DND-41 (cell line): ENCODE data around the gene WDR4.

Experiments used
- ATAC-seq: fragments of 200-7000 bp; cut with Tn5 transposase; 3 replicates; pipeline ENCODE4 v1.9.1; 2021; ENCODE audit warnings: low read depth; ENCODE audit not compliant: insufficient read depth
- DNase-seq: peaks from one replicate; pipeline ENCODE4 v3.0.0-alpha.2; 2020
- H2AFZ ChIP-seq: 2 replicates; pipeline ENCODE4 v1.6.0; 2012; ENCODE audit warnings: low read depth, low read length
- H3K27ac ChIP-seq: 2 replicates; pipeline ENCODE4 v1.5.1; 2012; ENCODE audit warnings: low read length, inconsistent platforms
- H3K27me3 ChIP-seq: fragments of 200-600 bp; sonication (generic); 2 replicates; pipeline ENCODE4 v1.6.0; 2012; ENCODE audit warnings: low read length, mild to moderate bottlenecking, inconsistent platforms; ENCODE audit not compliant: insufficient read depth, poor library complexity
- H3K36me3 ChIP-seq: 2 replicates; pipeline ENCODE4 v1.5.1; 2012; ENCODE audit warnings: low read length, inconsistent platforms; ENCODE audit not compliant: insufficient read depth
- H3K4me1 ChIP-seq: 2 replicates; pipeline ENCODE4 v1.5.1; 2012; ENCODE audit warnings: mild to moderate bottlenecking, low read length; ENCODE audit not compliant: insufficient read depth
- H3K4me2 ChIP-seq: 2 replicates; pipeline ENCODE4 v1.6.0; 2012; ENCODE audit warnings: mild to moderate bottlenecking, moderate library complexity, low read length, inconsistent platforms; ENCODE audit not compliant: insufficient read depth
- H3K4me3 ChIP-seq, 2 experiments: fragments of 200-600 bp in 1 of 2; shearing (Covaris generic) in 1 of 2; 2 replicates each; pipeline ENCODE4 v1.5.1; 2012 to 2016; ENCODE audit warnings: inconsistent platforms in 2 of 2, low read length in 2 of 2, mild to moderate bottlenecking in 2 of 2, low read depth in 1 of 2, moderate library complexity in 1 of 2
- H3K79me2 ChIP-seq: 2 replicates; pipeline ENCODE4 v1.6.0; 2012; ENCODE audit warnings: low read length, inconsistent platforms; ENCODE audit not compliant: insufficient read depth
- H3K9ac ChIP-seq: 2 replicates; pipeline ENCODE4 v1.6.0; 2012; ENCODE audit warnings: low read depth, mild to moderate bottlenecking, inconsistent platforms, low read length, moderate library complexity
- H3K9me3 ChIP-seq: 2 replicates; pipeline ENCODE4 v1.5.1; 2012; ENCODE audit warnings: low read length, moderate library complexity, mild to moderate bottlenecking, inconsistent platforms; ENCODE audit not compliant: insufficient read depth, severe bottlenecking
- H4K20me1 ChIP-seq: 2 replicates; pipeline ENCODE4 v1.6.0; 2012; ENCODE audit warnings: low read length; ENCODE audit not compliant: insufficient read depth
- CTCF ChIP-seq: IDR thresholded peaks from 2 replicates; pipeline ENCODE4 v1.5.1; 2012; ENCODE audit warnings: borderline replicate concordance, low read length, moderate library complexity, mild to moderate bottlenecking; ENCODE audit not compliant: poor library complexity, severe bottlenecking; ENCODE audit errors: extremely low read depth
- EZH2 ChIP-seq: IDR thresholded peaks from 3 replicates; pipeline ENCODE4 v1.6.1; 2012; ENCODE audit warnings: borderline replicate concordance, low read depth, mild to moderate bottlenecking, moderate library complexity, low read length, inconsistent platforms; ENCODE audit not compliant: severe bottlenecking

The WDR4 gene

GRCh38 chr21:42900446-42900845 is 21.1 kb upstream of the WDR4 start:
- Histone ChIP-seq H3K9me3 (no peaks in the 10 kb centered on the region), H3K4me2 (no peak overlapping the region)
- TF ChIP-seq CTCF (no peak), EZH2 (no peak)

GRCh38 chr21:42892931-42893755 is 13.8 kb upstream of the WDR4 start, which contains the start of gene NDUFV3:
Gene NDUFV3 (plus strand): TSS chr21:42893309. CDS start chr21:42893334, 25 bp downstream.
- peak within 1 kb of the TSS; percentile 61 to 68 for H3K4me3 ChIP-seq
- H3K36me3 ChIP-seq, result peaks cover 16% of the 10 kb centered on the region
- H3K9ac ChIP-seq, result peak within 1 kb of the TSS; percentile 95
- peak within 1 kb of the TSS; percentile 90 for H3K27ac ChIP-seq
- no peak for TF ChIP-seq CTCF
- no peak for TF ChIP-seq EZH2
- peak within 1 kb of the TSS; percentile 88 for H3K4me2 ChIP-seq
- peaks cover 14% of the 10 kb centered on the region for H3K4me1 ChIP-seq
- peaks cover 3% of the 10 kb centered on the region; the same call in 1 of the 2 replicates for H4K20me1 ChIP-seq
- no peaks in the 10 kb centered on the region for H3K27me3 ChIP-seq
- ATAC-seq (peak; percentile 96), DNase-seq (peak; percentile 100)
- H2AFZ ChIP-seq, result peak within 1 kb of the TSS; percentile 95
- H3K79me2 ChIP-seq, result peaks cover 25% of the 10 kb centered on the region
- no peaks in the 10 kb centered on the region for H3K9me3 ChIP-seq

More at GRCh38 chr21:42900446-42900845, 21.1 kb upstream of the WDR4 start:
- H3K4me1 ChIP-seq, result no peaks in the 10 kb centered on the region
- H3K27me3 ChIP-seq, result no peaks in the 10 kb centered on the region
- H3K4me3 ChIP-seq, result no peak overlapping the region
- DNase-seq (no peak), ATAC-seq (no peak)
- no peak overlapping the region for H3K27ac ChIP-seq
- peaks cover 7% of the 10 kb centered on the region; the same call in 1 of the 2 replicates for H4K20me1 ChIP-seq
- peaks cover 28% of the 10 kb centered on the region; the same call in 1 of the 2 replicates for H3K79me2 ChIP-seq
- peaks cover 72% of the 10 kb centered on the region for H3K36me3 ChIP-seq
- H2AFZ ChIP-seq, result no peak overlapping the region
- no peak overlapping the region for H3K9ac ChIP-seq

GRCh38 chr21:42892582-42892930 is 13.2 kb upstream of the WDR4 start:
- TF ChIP-seq EZH2, result no peak
- no peak for TF ChIP-seq CTCF
- H3K9ac ChIP-seq, result peak overlapping the region; percentile 95
- ATAC-seq, result peak; percentile 45

More at GRCh38 chr21:42892582-42892930, 13.2 kb upstream of the WDR4 start:
- Histone ChIP-seq H4K20me1 (peaks cover 3% of the 10 kb centered on the region; the same call in 1 of the 2 replicates), H3K4me2 (peak overlapping the region; percentile 88), H3K9me3 (no peaks in the 10 kb centered on the region), H3K4me1 (peaks cover 14% of the 10 kb centered on the region), H3K4me3 (peak overlapping the region; percentile 61 to 68), H3K27me3 (no peaks in the 10 kb centered on the region), H3K36me3 (peaks cover 13% of the 10 kb centered on the region), H3K27ac (peak overlapping the region; percentile 90), H3K79me2 (peaks cover 25% of the 10 kb centered on the region), H2AFZ (peak overlapping the region; percentile 90)
- DNase-seq, result no peak
